ENCODE measurements around the gene NKD1.

- TF ChIP-seq, protein P1, sequence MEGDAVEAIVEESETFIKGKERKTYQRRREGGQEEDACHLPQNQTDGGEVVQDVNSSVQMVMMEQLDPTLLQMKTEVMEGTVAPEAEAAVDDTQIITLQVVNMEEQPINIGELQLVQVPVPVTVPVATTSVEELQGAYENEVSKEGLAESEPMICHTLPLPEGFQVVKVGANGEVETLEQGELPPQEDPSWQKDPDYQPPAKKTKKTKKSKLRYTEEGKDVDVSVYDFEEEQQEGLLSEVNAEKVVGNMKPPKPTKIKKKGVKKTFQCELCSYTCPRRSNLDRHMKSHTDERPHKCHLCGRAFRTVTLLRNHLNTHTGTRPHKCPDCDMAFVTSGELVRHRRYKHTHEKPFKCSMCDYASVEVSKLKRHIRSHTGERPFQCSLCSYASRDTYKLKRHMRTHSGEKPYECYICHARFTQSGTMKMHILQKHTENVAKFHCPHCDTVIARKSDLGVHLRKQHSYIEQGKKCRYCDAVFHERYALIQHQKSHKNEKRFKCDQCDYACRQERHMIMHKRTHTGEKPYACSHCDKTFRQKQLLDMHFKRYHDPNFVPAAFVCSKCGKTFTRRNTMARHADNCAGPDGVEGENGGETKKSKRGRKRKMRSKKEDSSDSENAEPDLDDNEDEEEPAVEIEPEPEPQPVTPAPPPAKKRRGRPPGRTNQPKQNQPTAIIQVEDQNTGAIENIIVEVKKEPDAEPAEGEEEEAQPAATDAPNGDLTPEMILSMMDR (IDR thresholded peaks at IDR 0.05), result no peak
- TF ChIP-seq POLR2AphosphoS5 (IDR thresholded peaks at IDR 0.05), result no peak
Observed at GRCh38 chr16:50521246-50521900, 26.8 kb upstream of the NKD1 start.
